Activated CD4-positive, alpha-beta T cell treated with anti-CD3 and anti-CD28 coated beads, Interleukin-2, amount 50 U/mL, for 24 hours (primary cell): ENCODE data around the gene CACNA2D2.

Source experiments
- DNase-seq, 2 donors: peaks; one replicate each; pipeline ENCODE4 v3.0.0-alpha.2; 2020; ENCODE audit warnings: low read depth in 1 of 2, low spot score in 1 of 2

Gene CACNA2D2

GRCh38 chr3:50502584-50503423 lies 630 bp downstream of the CACNA2D2 start:
- DNase-seq: no peak

GRCh38 chr3:50502225-50502583 lies 1.2 kb downstream of the CACNA2D2 start:
- DNase-seq: no peak

GRCh38 chr3:50495609-50496423 lies 7.6 kb downstream of the CACNA2D2 start:
- DNase-seq: no peak

- DNase-seq: no peak
Measured at GRCh38 chr3:50494126-50494525, 9.3 kb downstream of the CACNA2D2 start.

- no peak for DNase-seq
Measured at GRCh38 chr3:50493623-50494022, 9.8 kb downstream of the CACNA2D2 start.

- DNase-seq: no peak
Measured at GRCh38 chr3:50493086-50493485, 10.3 kb downstream of the CACNA2D2 start.

GRCh38 chr3:50491023-50491422 lies 12.4 kb downstream of the CACNA2D2 start:
- no peak for DNase-seq

GRCh38 chr3:50490424-50490823 lies 13.0 kb downstream of the CACNA2D2 start:
- no peak for DNase-seq

GRCh38 chr3:50487181-50487580 lies 16.3 kb downstream of the CACNA2D2 start:
- no peak for DNase-seq

GRCh38 chr3:50486219-50486888 lies 17.1 kb downstream of the CACNA2D2 start:
- no peak for DNase-seq

GRCh38 chr3:50484722-50485121 lies 18.7 kb downstream of the CACNA2D2 start:
- DNase-seq: no peak

GRCh38 chr3:50483374-50483773 lies 20.1 kb downstream of the CACNA2D2 start:
- no peak for DNase-seq

- no peak for DNase-seq
Measured at GRCh38 chr3:50481992-50482391, 21.4 kb downstream of the CACNA2D2 start.

GRCh38 chr3:50480471-50480870 lies 23.0 kb downstream of the CACNA2D2 start:
- no peak for DNase-seq

- no peak for DNase-seq
Measured at GRCh38 chr3:50479523-50479922, 23.9 kb downstream of the CACNA2D2 start.

GRCh38 chr3:50478671-50479260 lies 24.7 kb downstream of the CACNA2D2 start:
- no peak for DNase-seq

- DNase-seq: no peak
Measured at GRCh38 chr3:50478051-50478450, 25.4 kb downstream of the CACNA2D2 start.

GRCh38 chr3:50475348-50475747 lies 28.1 kb downstream of the CACNA2D2 start:
- DNase-seq: no peak

- no peak for DNase-seq
Measured at GRCh38 chr3:50474717-50475116, 28.7 kb downstream of the CACNA2D2 start.

- no peak for DNase-seq
Measured at GRCh38 chr3:50473768-50474167, 29.7 kb downstream of the CACNA2D2 start.

GRCh38 chr3:50472958-50473357 lies 30.5 kb downstream of the CACNA2D2 start:
- no peak for DNase-seq
